Measurements from ENCODE around the gene ADRM1. TPM values are rescaled to one million over a fixed set of nuclear protein-coding genes. Genes with fewer than 3 reads are reported as not detected.

Gene ADRM1
- total RNA-seq, 1 experiment from 2014 or later, result 173 TPM

- H3K36me3 ChIP-seq (ENCODE audit: low read depth), result peaks cover 30% of the 10 kb centered on the region
- H3K4me1 ChIP-seq (replicated peaks; ENCODE audit: insufficient read depth), result no peaks in the 10 kb centered on the region
- H3K9me2 ChIP-seq (ENCODE audit: insufficient read depth), result no peaks in the 10 kb centered on the region
- ChIA-PET CTCF (no interaction called here), POLR2A (ENCODE audit: unreplicated experiment) (no interaction called here)
- peaks cover 25% of the 10 kb centered on the region; the same call in 1 of the 2 replicates for H3K79me2 ChIP-seq (ENCODE audit: low read depth)
- H3K9me3 ChIP-seq (ENCODE audit: insufficient read depth, low read depth), result no peaks in the 10 kb centered on the region
- no peak overlapping the region for H2AFZ ChIP-seq
- no peak for DNase-seq
- H3F3A ChIP-seq (ENCODE audit: insufficient read depth, low read depth), result peaks cover 35% of the 10 kb centered on the region
- no peaks in the 10 kb centered on the region for H3K27me3 ChIP-seq (ENCODE audit: insufficient read depth, low read depth)
- H3K4me3 ChIP-seq, result no peak overlapping the region
- TF ChIP-seq EZH2 (IDR thresholded peaks at IDR 0.05; ENCODE audit: low read depth), result no peak
- TF ChIP-seq, protein P1, sequence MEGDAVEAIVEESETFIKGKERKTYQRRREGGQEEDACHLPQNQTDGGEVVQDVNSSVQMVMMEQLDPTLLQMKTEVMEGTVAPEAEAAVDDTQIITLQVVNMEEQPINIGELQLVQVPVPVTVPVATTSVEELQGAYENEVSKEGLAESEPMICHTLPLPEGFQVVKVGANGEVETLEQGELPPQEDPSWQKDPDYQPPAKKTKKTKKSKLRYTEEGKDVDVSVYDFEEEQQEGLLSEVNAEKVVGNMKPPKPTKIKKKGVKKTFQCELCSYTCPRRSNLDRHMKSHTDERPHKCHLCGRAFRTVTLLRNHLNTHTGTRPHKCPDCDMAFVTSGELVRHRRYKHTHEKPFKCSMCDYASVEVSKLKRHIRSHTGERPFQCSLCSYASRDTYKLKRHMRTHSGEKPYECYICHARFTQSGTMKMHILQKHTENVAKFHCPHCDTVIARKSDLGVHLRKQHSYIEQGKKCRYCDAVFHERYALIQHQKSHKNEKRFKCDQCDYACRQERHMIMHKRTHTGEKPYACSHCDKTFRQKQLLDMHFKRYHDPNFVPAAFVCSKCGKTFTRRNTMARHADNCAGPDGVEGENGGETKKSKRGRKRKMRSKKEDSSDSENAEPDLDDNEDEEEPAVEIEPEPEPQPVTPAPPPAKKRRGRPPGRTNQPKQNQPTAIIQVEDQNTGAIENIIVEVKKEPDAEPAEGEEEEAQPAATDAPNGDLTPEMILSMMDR (conservative IDR thresholded peaks at IDR 0.05), result no peak
- no peak overlapping the region for H3K4me2 ChIP-seq
- peaks cover 72% of the 10 kb centered on the region for H4K20me1 ChIP-seq (ENCODE audit: insufficient read depth)
- intact Hi-C loops (cut with micrococcal nuclease; ENCODE audit: unreplicated experiment), result no loop called here
- H3K27ac ChIP-seq, result no peak overlapping the region
- no TSS peak for BruUV-seq (replicated peaks)
Observed at GRCh38 chr20:62332989-62333819, 30.4 kb downstream of the ADRM1 start.

DNA sequence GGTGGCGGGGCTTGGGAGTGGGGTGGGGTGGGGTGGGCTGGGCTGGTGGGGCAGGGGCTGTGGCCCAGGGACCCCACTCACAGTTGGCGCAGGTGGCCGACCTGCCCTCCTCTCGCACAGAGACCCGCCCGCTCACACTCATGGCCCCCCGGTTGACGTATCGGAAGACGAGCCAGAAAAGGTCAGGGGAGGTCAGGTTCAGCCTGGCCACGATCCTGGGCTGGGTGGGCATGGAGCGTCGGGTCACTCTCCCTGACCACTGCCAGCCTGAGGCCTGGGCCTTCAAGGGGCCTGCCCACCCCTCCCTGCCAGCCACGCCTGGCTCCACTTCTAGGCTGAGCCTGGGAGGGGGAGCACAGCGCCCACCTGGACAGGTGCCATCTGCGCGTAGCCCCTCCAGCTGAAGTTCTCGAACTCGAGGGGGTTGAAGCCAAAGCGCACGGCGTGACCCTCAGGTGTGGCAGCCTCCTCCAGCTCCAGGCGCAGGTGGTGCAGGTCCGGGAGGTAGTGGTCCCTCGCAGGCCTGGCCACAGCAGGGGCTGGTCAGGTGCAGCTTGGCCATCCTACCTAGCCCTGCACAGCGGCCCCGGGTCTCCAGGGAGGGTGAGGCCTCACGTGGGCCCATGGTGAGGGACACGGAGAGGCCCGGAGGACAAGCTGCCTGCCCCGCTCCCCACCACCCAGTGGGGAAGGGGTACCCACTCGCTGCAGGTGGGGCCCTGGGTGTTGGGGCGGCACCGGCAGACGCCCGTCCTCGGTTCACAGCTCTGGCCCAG, 31.2 kb downstream of the ADRM1 start:
- ChIA-PET POLR2A (ENCODE audit: unreplicated experiment) (no interaction called here), CTCF (no interaction called here)
- no peak overlapping the region for H3K27ac ChIP-seq
- H3K9me2 ChIP-seq (ENCODE audit: insufficient read depth), result no peaks in the 10 kb centered on the region
- H2AFZ ChIP-seq, result no peak overlapping the region
- no peak overlapping the region for H3K4me2 ChIP-seq
- H3K4me3 ChIP-seq, result no peak overlapping the region
- no peak for TF ChIP-seq EZH2 (IDR thresholded peaks at IDR 0.05; ENCODE audit: low read depth)
- TF ChIP-seq, protein P1 (conservative IDR thresholded peaks at IDR 0.05), result no peak
- peaks cover 29% of the 10 kb centered on the region; the same call in 1 of the 2 replicates for H3K79me2 ChIP-seq (ENCODE audit: low read depth)
- no peak for DNase-seq
- peaks cover 72% of the 10 kb centered on the region for H4K20me1 ChIP-seq (ENCODE audit: insufficient read depth)
- no peaks in the 10 kb centered on the region for H3K27me3 ChIP-seq (ENCODE audit: insufficient read depth, low read depth)
- H3F3A ChIP-seq (ENCODE audit: insufficient read depth, low read depth), result peaks cover 33% of the 10 kb centered on the region
- H3K4me1 ChIP-seq (replicated peaks; ENCODE audit: insufficient read depth), result no peaks in the 10 kb centered on the region
- peaks cover 35% of the 10 kb centered on the region for H3K36me3 ChIP-seq (ENCODE audit: low read depth)
- no TSS peak for BruUV-seq (replicated peaks)
- intact Hi-C loops (cut with micrococcal nuclease; ENCODE audit: unreplicated experiment), result no loop called here
- no peaks in the 10 kb centered on the region for H3K9me3 ChIP-seq (ENCODE audit: insufficient read depth, low read depth)

DNA sequence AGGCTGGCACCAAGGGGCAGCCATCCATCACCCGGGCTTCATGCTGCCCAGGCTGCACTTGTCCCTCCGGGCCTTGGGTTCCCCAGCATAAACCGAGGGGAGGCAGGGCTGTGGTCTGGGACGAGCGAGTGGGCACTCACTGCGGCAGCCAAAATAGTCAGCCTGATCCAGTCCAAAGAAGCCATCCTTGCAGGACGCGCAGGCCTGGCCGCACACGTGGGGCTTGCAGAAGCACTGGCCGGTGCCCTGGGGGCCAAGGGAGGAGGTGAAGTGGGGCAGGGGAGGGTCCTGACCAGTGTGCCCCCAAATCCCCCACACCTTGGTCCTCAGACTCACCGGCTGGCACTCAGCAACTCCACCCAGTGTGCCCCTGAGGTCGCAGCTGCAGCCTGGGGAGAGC, 32.1 kb downstream of the ADRM1 start:
- H3K4me3 ChIP-seq, result no peak overlapping the region
- H3K9me3 ChIP-seq (ENCODE audit: insufficient read depth, low read depth), result no peaks in the 10 kb centered on the region
- DNase-seq, result no peak
- peaks cover 70% of the 10 kb centered on the region for H4K20me1 ChIP-seq (ENCODE audit: insufficient read depth)
- H3K4me2 ChIP-seq, result no peak overlapping the region
- no TSS peak for BruUV-seq (replicated peaks)
- H3K27ac ChIP-seq, result no peak overlapping the region
- H3F3A ChIP-seq (ENCODE audit: insufficient read depth, low read depth), result peaks cover 33% of the 10 kb centered on the region
- H3K4me1 ChIP-seq (replicated peaks; ENCODE audit: insufficient read depth), result no peaks in the 10 kb centered on the region
- H2AFZ ChIP-seq, result no peak overlapping the region
- H3K9me2 ChIP-seq (ENCODE audit: insufficient read depth), result no peaks in the 10 kb centered on the region
- ChIA-PET CTCF (no interaction called here), POLR2A (ENCODE audit: unreplicated experiment) (no interaction called here)
- peaks cover 38% of the 10 kb centered on the region for H3K36me3 ChIP-seq (ENCODE audit: low read depth)
- intact Hi-C loops (cut with micrococcal nuclease; ENCODE audit: unreplicated experiment), result no loop called here
- no peaks in the 10 kb centered on the region for H3K27me3 ChIP-seq (ENCODE audit: insufficient read depth, low read depth)
- peaks cover 31% of the 10 kb centered on the region for H3K79me2 ChIP-seq (ENCODE audit: low read depth)
- TF ChIP-seq, protein P1 (conservative IDR thresholded peaks at IDR 0.05), result no peak
- TF ChIP-seq EZH2 (IDR thresholded peaks at IDR 0.05; ENCODE audit: low read depth), result no peak

Measured in PC-9 (cell line).